A172 (cell line): Measurements from ENCODE around the gene ZNF831. TPM values are rescaled to one million over a fixed set of nuclear protein-coding genes. Genes with fewer than 3 reads are reported as not detected.

Source experiments
- DNase-seq: peaks from one replicate; pipeline ENCODE4 v3.0.0-alpha.2; 2015; ENCODE audit warnings: low spot score
- total RNA-seq: library from RNA; depleted of rRNA; stranded (reverse); fragments of >200 nt; shearing (Covaris generic); gene quantifications from 2 replicates; pipeline ENCODE4 v1.2.3, GENCODE V29; 2014

Gene ZNF831
- total RNA-seq, 1 experiment from 2014 or later, result not detected

- no peak for DNase-seq
Observed at GRCh38 chr20:59214606-59215547, 51.3 kb downstream of the ZNF831 start.

DNA sequence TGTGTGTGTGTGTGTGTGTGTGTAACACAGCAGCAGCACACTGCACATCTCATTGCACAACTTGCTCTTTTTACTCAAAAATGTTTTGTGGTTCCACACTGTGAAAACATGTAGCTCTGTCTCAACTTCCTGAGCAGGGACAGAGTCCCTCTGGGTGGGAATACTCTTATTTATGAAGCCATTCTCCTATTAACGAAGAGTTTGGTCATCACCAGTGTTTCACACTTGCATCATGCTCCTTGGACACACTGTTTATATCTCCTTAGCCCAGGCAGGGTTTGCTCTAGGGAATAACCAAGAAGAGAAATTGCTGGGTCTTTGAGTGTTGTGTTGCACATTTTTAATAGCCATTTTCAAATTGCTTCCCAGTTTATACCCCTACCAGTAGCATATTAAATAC is 53.6 kb downstream of the ZNF831 start:
- no peak for DNase-seq

DNA sequence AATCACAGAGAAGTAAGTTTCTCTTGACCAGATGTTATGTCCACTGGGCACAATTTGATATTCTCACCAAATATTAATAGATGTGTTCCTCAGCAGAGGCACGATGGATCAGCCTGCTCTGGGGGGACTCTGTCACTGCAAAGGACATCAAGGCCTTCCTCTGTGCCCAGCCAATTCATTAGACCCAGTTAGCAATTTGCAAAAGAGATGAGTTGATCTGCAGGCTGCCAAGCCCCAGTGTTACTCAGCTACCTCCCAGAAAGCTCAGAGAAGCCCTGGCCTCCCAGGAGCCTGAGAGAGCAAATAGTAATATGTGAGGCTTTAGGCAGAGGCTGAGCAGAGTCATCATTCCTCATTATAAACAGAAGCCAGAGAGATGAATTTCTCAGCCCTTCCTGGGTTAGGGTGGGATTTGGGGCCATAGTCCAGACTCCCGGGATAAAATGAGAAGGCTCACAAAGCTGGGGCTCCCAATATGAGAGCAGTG is 54.2 kb downstream of the ZNF831 start:
- DNase-seq, result no peak

- DNase-seq, result no peak
Observed at GRCh38 chr20:59219211-59219610, 55.6 kb downstream of the ZNF831 start.

DNA sequence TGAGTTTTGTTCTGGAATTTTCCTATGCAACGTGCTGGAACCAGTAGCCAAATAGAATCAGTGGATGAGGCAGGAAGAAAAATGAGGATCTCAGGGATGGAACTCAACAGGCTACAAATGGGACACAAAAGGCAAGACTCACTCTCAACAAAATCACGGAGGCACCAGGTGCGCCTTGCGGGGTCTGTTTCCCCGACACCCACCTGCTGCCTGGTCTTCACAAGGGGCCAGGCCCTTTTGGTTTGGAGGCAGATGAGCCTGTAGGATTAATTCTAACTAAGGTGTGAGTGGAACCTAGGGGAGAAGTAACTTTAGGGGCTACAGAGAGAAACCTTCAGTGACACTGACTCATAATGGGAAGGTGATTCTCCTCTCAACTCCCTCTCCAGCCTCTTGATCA is 56.5 kb downstream of the ZNF831 start:
- no peak for DNase-seq

DNA sequence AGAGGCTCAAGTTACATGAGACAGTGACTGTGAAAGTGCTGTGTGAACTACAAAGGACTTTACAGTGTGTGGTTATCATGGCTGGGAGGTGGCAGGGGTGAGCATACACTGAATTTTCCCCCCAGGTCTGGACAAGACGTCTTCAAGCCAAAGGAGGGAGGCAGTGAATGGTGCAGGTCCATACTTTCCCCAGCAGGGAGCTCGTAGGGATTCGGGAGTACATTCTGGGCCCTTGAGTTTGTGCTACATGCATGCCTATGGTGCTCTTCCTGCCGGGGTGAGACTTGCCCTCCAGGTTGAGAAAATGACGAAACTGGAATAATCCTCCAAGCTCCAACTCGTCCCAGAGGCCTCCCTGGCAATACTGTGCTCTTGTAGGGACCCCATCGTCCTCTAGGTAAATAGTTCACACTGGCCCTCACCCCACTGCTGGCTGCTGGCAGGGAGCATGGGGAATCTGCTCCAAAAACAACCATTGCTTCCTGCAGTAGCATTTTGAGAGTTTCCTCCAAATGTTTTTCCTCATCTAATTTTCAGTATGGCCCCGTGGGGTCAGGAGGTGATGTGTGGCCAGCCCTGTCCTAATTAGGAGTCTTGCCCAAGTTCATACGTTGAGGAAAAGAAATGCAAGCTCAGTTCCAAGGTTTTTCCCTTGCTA is 57.6 kb downstream of the ZNF831 start:
- no peak for DNase-seq

DNA sequence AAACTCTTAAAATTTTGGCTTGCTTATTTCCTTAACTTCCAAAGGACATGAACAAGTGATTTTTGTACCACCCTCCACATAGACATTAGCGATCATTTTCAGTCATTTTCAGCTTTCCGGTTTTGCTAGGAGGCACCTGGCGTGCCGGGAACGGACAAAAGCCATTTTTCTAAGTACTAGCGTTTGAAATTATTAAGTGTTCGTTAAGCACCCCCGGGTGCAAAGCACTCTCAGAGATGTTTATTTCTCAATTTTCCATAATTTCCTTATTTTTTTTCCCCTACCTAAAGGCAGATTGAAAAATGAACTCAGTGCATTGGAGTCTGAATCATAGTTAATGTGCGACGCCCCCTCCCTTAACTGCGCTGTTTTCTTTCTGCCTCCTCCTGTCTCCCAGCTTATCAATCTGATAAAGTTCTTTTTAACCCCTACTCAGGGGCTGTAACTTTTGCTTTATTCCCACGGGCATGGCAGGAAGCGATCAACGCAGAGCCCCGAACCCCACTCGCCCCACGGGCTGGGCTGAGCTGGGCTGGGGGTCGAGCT is 58.2 kb downstream of the ZNF831 start:
- DNase-seq, result no peak

- DNase-seq, result peak; percentile 35
Observed at GRCh38 chr20:59222253-59223181, 58.9 kb downstream of the ZNF831 start.

DNA sequence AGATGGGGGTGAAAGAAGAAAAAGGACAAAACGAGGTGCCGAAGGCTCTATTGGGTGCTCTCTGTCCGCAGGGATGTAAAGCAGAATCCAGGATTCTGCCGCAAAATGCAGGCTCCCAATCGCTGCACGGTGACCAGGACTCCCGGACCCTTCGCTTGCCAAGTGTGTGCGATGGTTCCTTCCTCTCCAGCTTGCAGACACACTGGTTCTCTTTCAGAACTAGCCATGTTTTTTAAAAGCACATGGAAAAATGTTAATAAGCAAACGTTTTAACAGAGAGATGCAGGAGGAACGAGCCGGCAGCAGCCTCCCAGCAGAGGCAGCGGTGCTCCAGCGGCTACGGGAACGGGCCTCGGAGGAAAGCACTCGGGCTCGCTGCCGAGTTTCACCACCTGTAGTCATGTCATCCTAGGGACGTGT is 59.6 kb downstream of the ZNF831 start:
- DNase-seq, result no peak

GRCh38 chr20:59223750-59224149 is 60.1 kb downstream of the ZNF831 start:
- no peak for DNase-seq

GRCh38 chr20:59224236-59224635 is 60.6 kb downstream of the ZNF831 start:
- no peak for DNase-seq

DNA sequence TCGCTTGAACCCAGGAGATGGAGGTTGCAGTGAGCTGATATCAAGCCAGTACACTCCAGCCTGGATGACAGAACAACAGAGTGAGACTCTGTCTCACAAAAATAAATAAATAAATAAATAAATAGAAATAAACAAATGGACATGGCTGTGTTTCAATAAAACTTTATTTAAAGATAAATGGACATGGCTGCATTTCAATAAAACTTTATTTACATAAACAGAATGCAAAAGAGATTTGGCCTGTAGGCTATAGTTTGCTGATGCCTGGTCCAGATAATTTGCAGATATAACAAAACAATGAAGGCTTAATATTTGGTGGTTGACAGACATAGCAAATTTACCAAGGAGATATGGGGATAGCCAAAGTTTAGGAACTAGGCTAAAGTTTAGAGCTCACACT is 66.8 kb downstream of the ZNF831 start:
- DNase-seq, result no peak

DNA sequence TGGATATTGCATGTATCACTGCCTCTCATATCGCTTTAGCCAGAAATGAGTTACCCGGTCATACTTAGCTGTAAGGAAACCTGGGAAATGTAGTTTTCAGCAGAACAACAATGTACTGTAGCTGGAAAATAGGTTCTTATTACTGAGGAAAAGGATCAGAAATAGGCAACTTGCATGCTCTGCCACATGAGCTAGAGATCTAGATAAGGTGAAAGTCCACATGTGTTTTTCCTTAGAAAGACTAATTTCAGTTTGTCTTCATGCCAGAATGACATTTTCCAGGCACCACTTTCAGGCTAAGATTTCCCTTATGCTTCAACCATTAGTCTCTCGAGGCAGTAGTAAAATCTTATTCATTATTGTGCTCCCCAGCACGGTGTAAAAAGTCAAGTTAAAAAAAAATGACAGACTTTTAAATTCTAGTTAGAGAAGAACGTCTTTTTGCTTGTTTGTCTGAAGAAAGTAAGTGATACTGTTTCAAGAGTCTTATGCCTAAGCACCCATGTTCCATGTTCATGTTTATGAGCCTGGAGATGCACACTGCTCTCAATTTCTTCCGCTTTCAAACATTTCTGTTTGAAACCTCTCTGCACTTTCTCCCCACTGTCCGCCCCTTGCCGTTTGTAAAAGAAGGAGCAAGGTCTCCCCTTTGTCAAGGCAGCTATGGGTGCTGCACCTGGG is 67.6 kb downstream of the ZNF831 start:
- no peak for DNase-seq

DNA sequence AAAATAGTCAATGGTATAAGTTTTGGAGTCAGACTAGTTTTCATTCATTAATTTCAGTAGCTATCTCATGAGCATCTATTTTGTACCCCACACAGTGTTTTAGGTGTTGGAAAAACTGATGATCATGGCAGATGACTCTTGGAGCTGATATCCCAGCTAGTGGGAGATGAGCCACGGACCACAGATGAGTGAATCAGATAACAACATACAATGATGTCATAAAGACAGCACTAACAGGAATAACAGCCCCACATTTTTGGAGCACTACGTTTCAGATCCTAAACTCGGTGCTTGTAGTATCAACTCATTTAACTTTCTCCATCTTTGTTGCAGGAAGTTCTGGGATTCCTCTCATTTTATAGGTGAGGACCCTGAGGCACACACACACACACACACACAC is 69.0 kb downstream of the ZNF831 start:
- no peak for DNase-seq

DNA sequence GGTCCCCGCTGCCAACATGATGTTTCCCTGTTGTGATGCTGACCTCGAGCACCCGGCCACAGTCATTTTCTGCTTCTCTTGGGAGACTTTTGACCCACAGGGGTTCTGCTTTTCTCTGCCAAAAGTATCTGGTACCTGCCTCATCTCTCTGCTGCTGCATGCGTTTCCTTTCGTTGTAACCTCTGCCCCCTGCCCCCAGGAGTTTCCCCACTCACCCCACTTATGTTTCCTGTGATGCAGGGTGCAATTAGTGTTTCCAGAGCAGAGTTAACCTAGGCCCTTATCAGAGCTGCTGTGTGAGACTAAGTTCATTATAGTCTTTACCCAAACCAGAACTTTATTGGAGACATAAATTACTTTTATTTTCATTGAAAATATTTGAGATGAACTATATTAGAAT is 71.6 kb downstream of the ZNF831 start:
- DNase-seq, result no peak

- no peak for DNase-seq
Observed at GRCh38 chr20:59240006-59240405, 76.4 kb downstream of the ZNF831 start.

GRCh38 chr20:59242714-59243626 is 79.3 kb downstream of the ZNF831 start:
- DNase-seq, result no peak

- no peak for DNase-seq
Observed at GRCh38 chr20:59246691-59247400, 83.2 kb downstream of the ZNF831 start.
